ENCODE data around the gene NFIA. TPM values are rescaled to one million over a fixed set of nuclear protein-coding genes. Genes with fewer than 3 reads are reported as not detected.

The NFIA gene
- polyA plus RNA-seq, 1 donor = 9.6 TPM

GRCh38 chr1:61077676-61078541 is 4.5 kb upstream of the NFIA start:
- Histone ChIP-seq H3K27me3 (ENCODE audit: control insufficient read depth, insufficient read depth, low read length) (no peaks in the 10 kb centered on the region), H3K27ac (ENCODE audit: low read length) (peak overlapping the region; percentile 83), H3K4me1 (ENCODE audit: control insufficient read depth, insufficient read depth, low read length) (peaks cover 27% of the 10 kb centered on the region), H3K36me3 (ENCODE audit: control insufficient read depth, insufficient read depth, low read length) (no peaks in the 10 kb centered on the region), H3K4me3 (ENCODE audit: low read length) (peak overlapping the region; percentile 71), H3K9me3 (ENCODE audit: control insufficient read depth, low read depth, low read length) (no peaks in the 10 kb centered on the region)
- DNase-seq = peak; percentile 95 to 99
- 8% methylated on average over 6 of the region's 19 CpGs for WGBS (ENCODE audit: insufficient coverage, low lambda C conversion rate)

- peaks cover 27% of the 10 kb centered on the region for H3K4me1 ChIP-seq (ENCODE audit: control insufficient read depth, insufficient read depth, low read length)
- peak overlapping the region; percentile 71 for H3K4me3 ChIP-seq (ENCODE audit: low read length)
- no peaks in the 10 kb centered on the region for H3K27me3 ChIP-seq (ENCODE audit: control insufficient read depth, insufficient read depth, low read length)
- no peaks in the 10 kb centered on the region for H3K36me3 ChIP-seq (ENCODE audit: control insufficient read depth, insufficient read depth, low read length)
- 67% methylated on average over 1 of the region's 7 CpGs for WGBS (ENCODE audit: insufficient coverage, low lambda C conversion rate)
- peak overlapping the region; percentile 83 for H3K27ac ChIP-seq (ENCODE audit: low read length)
- DNase-seq = peak in 1 of 2 donors; percentile 29
- no peaks in the 10 kb centered on the region for H3K9me3 ChIP-seq (ENCODE audit: control insufficient read depth, low read depth, low read length)
Observed at GRCh38 chr1:61078618-61079295, 3.6 kb upstream of the NFIA start.

GRCh38 chr1:61079296-61079897 is 3.0 kb upstream of the NFIA start:
- 17% methylated on average over 2 of the region's 5 CpGs for WGBS (ENCODE audit: insufficient coverage, low lambda C conversion rate)
- no peaks in the 10 kb centered on the region for H3K36me3 ChIP-seq (ENCODE audit: control insufficient read depth, insufficient read depth, low read length)
- H3K4me3 ChIP-seq (ENCODE audit: low read length) = peak overlapping the region; percentile 12
- peak overlapping the region; percentile 60 for H3K27ac ChIP-seq (ENCODE audit: low read length)
- H3K27me3 ChIP-seq (ENCODE audit: control insufficient read depth, insufficient read depth, low read length) = no peaks in the 10 kb centered on the region
- DNase-seq = no peak
- peaks cover 27% of the 10 kb centered on the region for H3K4me1 ChIP-seq (ENCODE audit: control insufficient read depth, insufficient read depth, low read length)
- H3K9me3 ChIP-seq (ENCODE audit: control insufficient read depth, low read depth, low read length) = no peaks in the 10 kb centered on the region

GRCh38 chr1:61079898-61080336 is 2.4 kb upstream of the NFIA start:
- Histone ChIP-seq H3K36me3 (ENCODE audit: control insufficient read depth, insufficient read depth, low read length) (no peaks in the 10 kb centered on the region), H3K9me3 (ENCODE audit: control insufficient read depth, low read depth, low read length) (no peaks in the 10 kb centered on the region), H3K4me1 (ENCODE audit: control insufficient read depth, insufficient read depth, low read length) (peaks cover 27% of the 10 kb centered on the region), H3K27ac (ENCODE audit: low read length) (peak overlapping the region; percentile 60), H3K27me3 (ENCODE audit: control insufficient read depth, insufficient read depth, low read length) (no peaks in the 10 kb centered on the region), H3K4me3 (ENCODE audit: low read length) (peak overlapping the region; percentile 12)
- peak; percentile 82 to 84 for DNase-seq
- WGBS (ENCODE audit: insufficient coverage, low lambda C conversion rate) = 0% methylated on average over 3 of the region's 14 CpGs

GRCh38 chr1:61080413-61081143 is 1.8 kb upstream of the NFIA start:
- DNase-seq = peak in 1 of 2 donors; percentile 22
- H3K4me3 ChIP-seq (ENCODE audit: low read length) = peak overlapping the region; percentile 12
- H3K27me3 ChIP-seq (ENCODE audit: control insufficient read depth, insufficient read depth, low read length) = no peaks in the 10 kb centered on the region
- H3K36me3 ChIP-seq (ENCODE audit: control insufficient read depth, insufficient read depth, low read length) = no peaks in the 10 kb centered on the region
- peaks cover 27% of the 10 kb centered on the region for H3K4me1 ChIP-seq (ENCODE audit: control insufficient read depth, insufficient read depth, low read length)
- H3K9me3 ChIP-seq (ENCODE audit: control insufficient read depth, low read depth, low read length) = no peaks in the 10 kb centered on the region
- peak overlapping the region; percentile 60 for H3K27ac ChIP-seq (ENCODE audit: low read length)
- 39% methylated on average over 2 of the region's 7 CpGs for WGBS (ENCODE audit: insufficient coverage, low lambda C conversion rate)

GRCh38 chr1:61081144-61081685 is 1.1 kb upstream of the NFIA start:
- Histone ChIP-seq H3K9me3 (ENCODE audit: control insufficient read depth, low read depth, low read length) (no peaks in the 10 kb centered on the region), H3K27ac (ENCODE audit: low read length) (peak overlapping the region; percentile 61), H3K4me3 (ENCODE audit: low read length) (peak overlapping the region; percentile 70), H3K27me3 (ENCODE audit: control insufficient read depth, insufficient read depth, low read length) (no peaks in the 10 kb centered on the region), H3K4me1 (ENCODE audit: control insufficient read depth, insufficient read depth, low read length) (peaks cover 27% of the 10 kb centered on the region), H3K36me3 (ENCODE audit: control insufficient read depth, insufficient read depth, low read length) (no peaks in the 10 kb centered on the region)
- 20% methylated on average over 1 of the region's 8 CpGs for WGBS (ENCODE audit: insufficient coverage, low lambda C conversion rate)
- no peak for DNase-seq

GRCh38 chr1:61081686-61082310 is 563 bp upstream of the NFIA start:
- Histone ChIP-seq H3K4me1 (ENCODE audit: control insufficient read depth, insufficient read depth, low read length) (peaks cover 27% of the 10 kb centered on the region), H3K9me3 (ENCODE audit: control insufficient read depth, low read depth, low read length) (no peaks in the 10 kb centered on the region), H3K27me3 (ENCODE audit: control insufficient read depth, insufficient read depth, low read length) (no peaks in the 10 kb centered on the region), H3K36me3 (ENCODE audit: control insufficient read depth, insufficient read depth, low read length) (no peaks in the 10 kb centered on the region), H3K4me3 (ENCODE audit: low read length) (peak overlapping the region; percentile 70), H3K27ac (ENCODE audit: low read length) (peak overlapping the region; percentile 61)
- WGBS (ENCODE audit: insufficient coverage, low lambda C conversion rate) = no CpG with 5 or more reads among the region's 41 CpGs
- DNase-seq = peak; percentile 46 to 73

- WGBS (ENCODE audit: insufficient coverage, low lambda C conversion rate) = no CpG with 5 or more reads among the region's 105 CpGs
- Histone ChIP-seq H3K4me3 (ENCODE audit: low read length) (peak overlapping the region; percentile 83), H3K36me3 (ENCODE audit: control insufficient read depth, insufficient read depth, low read length) (peaks cover under 1% of the 10 kb centered on the region), H3K27ac (ENCODE audit: low read length) (peak overlapping the region; percentile 31), H3K4me1 (ENCODE audit: control insufficient read depth, insufficient read depth, low read length) (peaks cover 27% of the 10 kb centered on the region), H3K9me3 (ENCODE audit: control insufficient read depth, low read depth, low read length) (no peaks in the 10 kb centered on the region), H3K27me3 (ENCODE audit: control insufficient read depth, insufficient read depth, low read length) (no peaks in the 10 kb centered on the region)
- DNase-seq = peak in 1 of 2 donors; percentile 60
Observed at GRCh38 chr1:61083013-61083806, 849 bp downstream of the NFIA start.

Data from large intestine (tissue), 3 donors.